Testis (tissue), 2 donors: ENCODE data around the gene SMOC2.

Source experiments
- CTCF ChIP-seq, 3 experiments: fragments of 450-650 bp in 2 of 3; fragments of 200-600 bp in 1 of 3; sonication (generic) in 1 of 3; IDR thresholded peaks; one replicate each; pipeline ENCODE4 v1.5.1; 2016 to 2019; ENCODE audit warnings: antibody characterized with exemption in 3 of 3, mild to moderate bottlenecking in 2 of 3, moderate library complexity in 1 of 3
- POLR2A ChIP-seq: fragments of 450-650 bp; IDR thresholded peaks from one replicate; pipeline ENCODE4 v1.6.1; 2017; ENCODE audit warnings: antibody characterized with exemption, mild to moderate bottlenecking, moderate library complexity

GRCh38 chr6:168538892-168539811, 98.2 kb downstream of the SMOC2 start:
- TF ChIP-seq CTCF (IDR thresholded peaks at IDR 0.05) (no peak), POLR2A (no peak)
